ENCODE data around the gene SORCS1.

DNA sequence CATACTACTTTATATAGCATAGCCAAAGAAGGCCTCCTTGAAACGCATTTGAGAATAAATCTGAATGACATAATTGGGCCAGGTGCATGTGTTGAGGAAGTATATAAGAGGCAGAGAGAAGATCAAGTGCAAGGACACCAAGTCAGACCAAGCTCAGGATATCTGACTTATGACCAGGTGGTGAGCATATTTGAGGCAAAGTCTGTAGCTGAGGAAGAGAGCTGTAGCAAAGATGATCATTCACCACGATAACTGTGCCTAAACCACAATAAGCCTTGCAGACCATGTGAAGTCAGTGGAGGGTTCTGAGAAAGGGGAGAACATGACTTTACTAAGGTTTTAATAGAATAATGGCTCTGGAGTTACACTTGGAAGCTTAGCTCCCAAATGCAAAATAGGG is 292.3 kb downstream of the SORCS1 start:
- TF ChIP-seq POLR2A (IDR thresholded peaks at IDR 0.05), result no peak
- TF ChIP-seq POLR2AphosphoS5 (IDR thresholded peaks at IDR 0.05), result no peak
- TF ChIP-seq, protein P1, sequence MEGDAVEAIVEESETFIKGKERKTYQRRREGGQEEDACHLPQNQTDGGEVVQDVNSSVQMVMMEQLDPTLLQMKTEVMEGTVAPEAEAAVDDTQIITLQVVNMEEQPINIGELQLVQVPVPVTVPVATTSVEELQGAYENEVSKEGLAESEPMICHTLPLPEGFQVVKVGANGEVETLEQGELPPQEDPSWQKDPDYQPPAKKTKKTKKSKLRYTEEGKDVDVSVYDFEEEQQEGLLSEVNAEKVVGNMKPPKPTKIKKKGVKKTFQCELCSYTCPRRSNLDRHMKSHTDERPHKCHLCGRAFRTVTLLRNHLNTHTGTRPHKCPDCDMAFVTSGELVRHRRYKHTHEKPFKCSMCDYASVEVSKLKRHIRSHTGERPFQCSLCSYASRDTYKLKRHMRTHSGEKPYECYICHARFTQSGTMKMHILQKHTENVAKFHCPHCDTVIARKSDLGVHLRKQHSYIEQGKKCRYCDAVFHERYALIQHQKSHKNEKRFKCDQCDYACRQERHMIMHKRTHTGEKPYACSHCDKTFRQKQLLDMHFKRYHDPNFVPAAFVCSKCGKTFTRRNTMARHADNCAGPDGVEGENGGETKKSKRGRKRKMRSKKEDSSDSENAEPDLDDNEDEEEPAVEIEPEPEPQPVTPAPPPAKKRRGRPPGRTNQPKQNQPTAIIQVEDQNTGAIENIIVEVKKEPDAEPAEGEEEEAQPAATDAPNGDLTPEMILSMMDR (IDR thresholded peaks at IDR 0.05), result no peak
- TF ChIP-seq EP300 (IDR thresholded peaks at IDR 0.05; ENCODE audit: low read depth), result no peak
